Thoracic aorta (tissue), 2 donors: ENCODE measurements around the gene RFX1. TPM values are rescaled to one million over a fixed set of nuclear protein-coding genes. Genes with fewer than 3 reads are reported as not detected.
A peak's percentile ranks its signal among the peaks of the same experiment; 100 is the strongest.

ENCODE experiments used
- ATAC-seq: fragments of 150-250 bp; one replicate; pipeline ENCODE4 v1.8.0; 2017; ENCODE audit warnings: low read depth; ENCODE audit not compliant: insufficient number of reproducible peaks, low FRiP score
- DNase-seq: peaks from one replicate; pipeline ENCODE4 v3.0.0-alpha.2; 2020; ENCODE audit warnings: low spot score
- H3K27ac ChIP-seq, 2 donors: fragments of 200-600 bp; sonication (generic); 1 replicate in 1 of 2; 2 replicates in 1 of 2; pipeline ENCODE4 v1.5.1; 2016; ENCODE audit warnings: mild to moderate bottlenecking in 2 of 2, moderate library complexity in 2 of 2
- H3K27me3 ChIP-seq: fragments of 200-600 bp; sonication (generic); replicated peaks from 2 replicates; pipeline ENCODE4 v1.6.0; 2016; ENCODE audit warnings: mild to moderate bottlenecking; ENCODE audit not compliant: insufficient read depth
- H3K36me3 ChIP-seq: fragments of 200-600 bp; sonication (generic); one replicate; pipeline ENCODE4 v1.5.1; 2016
- H3K4me1 ChIP-seq, 2 donors: fragments of 200-600 bp; sonication (generic); 1 replicate in 1 of 2; 2 replicates in 1 of 2; pipeline versions ENCODE4 v1.5.1 to v1.6.0; 2016; ENCODE audit warnings: low read depth in 2 of 2, mild to moderate bottlenecking in 1 of 2; ENCODE audit not compliant: control insufficient read depth in 1 of 2
- H3K4me3 ChIP-seq: fragments of 200-600 bp; sonication (generic); 2 replicates; pipeline ENCODE4 v1.5.1; 2016; ENCODE audit warnings: mild to moderate bottlenecking
- H3K9me3 ChIP-seq: fragments of 200-600 bp; sonication (generic); 2 replicates; pipeline ENCODE4 v1.5.1; 2016
- total RNA-seq, 2 donors: library from RNA; depleted of rRNA; stranded (reverse); fragments of >200 nt; gene quantifications; one replicate each; pipeline versions ENCODE4 v1.1.0 to v1.2.3, GENCODE V29; 2016
- TF ChIP-seq, protein P1 (sequence below): fragments of 200-600 bp; sonication (generic); IDR thresholded peaks from one replicate; pipeline ENCODE4 v1.5.1; 2019; ENCODE audit warnings: antibody characterized with exemption

The RFX1 gene
- total RNA-seq, 2 donors from 2014 or later = 3.0 to 5.7 TPM

DNA sequence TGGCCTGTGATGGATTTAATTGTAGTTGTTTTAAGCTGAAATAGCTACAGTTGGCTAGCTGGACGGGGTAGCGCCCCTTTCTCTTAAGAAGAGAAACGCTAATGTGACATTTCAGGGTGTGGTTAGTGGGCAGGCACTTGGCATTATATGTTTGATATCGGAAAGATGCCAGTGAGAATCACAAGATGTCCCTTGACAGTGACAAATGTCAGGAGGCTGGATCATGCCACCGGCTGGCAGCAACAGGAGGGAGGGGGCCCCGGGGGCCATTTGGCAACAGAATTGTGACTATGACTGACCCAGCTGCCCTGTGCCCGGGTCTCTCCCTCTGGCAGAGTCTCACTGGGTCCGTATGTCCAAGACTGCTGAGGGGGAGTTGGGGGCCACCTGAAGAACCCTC, 49.1 kb downstream of the RFX1 start:
- ATAC-seq (no peak), DNase-seq (no peak)
- Histone ChIP-seq H3K36me3 (peaks cover 46% of the 10 kb centered on the region), H3K4me1 (peaks cover 0 to 13% of the 10 kb centered on the region in 2 donors), H3K4me3 (no peak overlapping the region), H3K27me3 (no peaks in the 10 kb centered on the region), H3K27ac (no peak overlapping the region), H3K9me3 (no peaks in the 10 kb centered on the region)
- TF ChIP-seq, protein P1, sequence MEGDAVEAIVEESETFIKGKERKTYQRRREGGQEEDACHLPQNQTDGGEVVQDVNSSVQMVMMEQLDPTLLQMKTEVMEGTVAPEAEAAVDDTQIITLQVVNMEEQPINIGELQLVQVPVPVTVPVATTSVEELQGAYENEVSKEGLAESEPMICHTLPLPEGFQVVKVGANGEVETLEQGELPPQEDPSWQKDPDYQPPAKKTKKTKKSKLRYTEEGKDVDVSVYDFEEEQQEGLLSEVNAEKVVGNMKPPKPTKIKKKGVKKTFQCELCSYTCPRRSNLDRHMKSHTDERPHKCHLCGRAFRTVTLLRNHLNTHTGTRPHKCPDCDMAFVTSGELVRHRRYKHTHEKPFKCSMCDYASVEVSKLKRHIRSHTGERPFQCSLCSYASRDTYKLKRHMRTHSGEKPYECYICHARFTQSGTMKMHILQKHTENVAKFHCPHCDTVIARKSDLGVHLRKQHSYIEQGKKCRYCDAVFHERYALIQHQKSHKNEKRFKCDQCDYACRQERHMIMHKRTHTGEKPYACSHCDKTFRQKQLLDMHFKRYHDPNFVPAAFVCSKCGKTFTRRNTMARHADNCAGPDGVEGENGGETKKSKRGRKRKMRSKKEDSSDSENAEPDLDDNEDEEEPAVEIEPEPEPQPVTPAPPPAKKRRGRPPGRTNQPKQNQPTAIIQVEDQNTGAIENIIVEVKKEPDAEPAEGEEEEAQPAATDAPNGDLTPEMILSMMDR = no peak

DNA sequence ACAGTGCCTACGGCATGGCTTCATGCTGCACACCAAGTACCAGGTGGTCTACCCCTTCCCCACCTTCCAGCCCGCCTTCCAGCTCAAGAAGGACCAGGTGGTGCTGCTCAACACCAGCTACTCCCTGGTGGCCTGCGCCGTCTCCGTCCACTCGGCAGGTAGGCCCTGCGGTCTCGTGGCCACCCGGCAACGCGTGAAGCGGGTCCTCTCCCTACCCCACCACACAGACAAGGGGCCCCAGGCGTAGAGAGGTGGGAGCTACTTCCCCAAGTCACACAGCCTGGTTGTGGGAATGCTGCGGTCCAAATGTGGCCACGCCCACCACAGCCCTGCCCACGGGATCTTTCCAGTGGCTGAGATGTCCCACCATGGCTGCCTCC, 49.8 kb downstream of the RFX1 start:
- H3K27me3 ChIP-seq = no peaks in the 10 kb centered on the region

DNA sequence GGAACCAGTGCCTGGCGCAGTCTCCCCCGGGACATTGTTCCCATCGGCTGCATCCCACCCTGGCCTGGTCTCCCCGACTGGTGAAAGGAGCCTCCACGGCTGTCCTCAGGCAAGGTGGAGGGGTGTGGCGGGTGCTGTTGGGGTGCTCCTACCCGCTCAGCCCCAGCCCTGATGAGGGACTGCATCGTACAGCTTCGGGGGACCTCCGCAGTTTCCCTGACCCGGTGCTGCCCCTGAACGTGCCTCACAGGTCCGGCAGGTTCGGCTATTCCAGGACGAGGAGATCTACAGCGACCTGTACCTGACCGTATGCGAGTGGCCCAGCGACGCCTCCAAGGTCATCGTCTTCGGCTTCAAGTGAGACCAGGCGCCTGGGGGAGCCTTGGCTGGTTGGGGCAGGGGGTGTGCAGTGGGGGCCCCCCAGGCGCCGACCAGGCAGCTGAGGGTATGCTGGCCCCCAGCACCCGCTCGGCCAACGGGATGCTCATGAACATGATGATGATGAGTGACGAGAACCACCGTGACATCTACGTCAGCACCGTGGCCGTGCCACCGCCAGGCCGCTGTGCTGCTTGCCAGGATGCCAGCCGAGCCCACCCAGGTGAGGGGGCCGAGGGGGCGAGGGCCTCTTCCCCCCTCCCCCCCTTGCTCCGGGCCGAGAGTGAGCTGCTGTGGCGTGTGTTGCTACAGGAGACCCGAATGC, 50.3 kb downstream of the RFX1 start:
- no peaks in the 10 kb centered on the region for H3K9me3 ChIP-seq
- no peak overlapping the region for H3K27ac ChIP-seq
- H3K4me3 ChIP-seq = no peak overlapping the region
- DNase-seq (no peak), ATAC-seq (no peak)
- peaks cover 0 to 13% of the 10 kb centered on the region in 2 donors for H3K4me1 ChIP-seq
- peaks cover 45% of the 10 kb centered on the region for H3K36me3 ChIP-seq
- H3K27me3 ChIP-seq = no peaks in the 10 kb centered on the region
- TF ChIP-seq, protein P1 = no peak

More for the DNA sequence above, 49.8 kb downstream of the RFX1 start:
- Histone ChIP-seq H3K36me3 (peaks cover 46% of the 10 kb centered on the region), H3K27ac (no peak overlapping the region), H3K9me3 (no peaks in the 10 kb centered on the region), H3K4me1 (peaks cover 0 to 13% of the 10 kb centered on the region in 2 donors), H3K4me3 (no peak overlapping the region)
- DNase-seq = no peak
- TF ChIP-seq, protein P1 = no peak
- ATAC-seq = no peak

DNA sequence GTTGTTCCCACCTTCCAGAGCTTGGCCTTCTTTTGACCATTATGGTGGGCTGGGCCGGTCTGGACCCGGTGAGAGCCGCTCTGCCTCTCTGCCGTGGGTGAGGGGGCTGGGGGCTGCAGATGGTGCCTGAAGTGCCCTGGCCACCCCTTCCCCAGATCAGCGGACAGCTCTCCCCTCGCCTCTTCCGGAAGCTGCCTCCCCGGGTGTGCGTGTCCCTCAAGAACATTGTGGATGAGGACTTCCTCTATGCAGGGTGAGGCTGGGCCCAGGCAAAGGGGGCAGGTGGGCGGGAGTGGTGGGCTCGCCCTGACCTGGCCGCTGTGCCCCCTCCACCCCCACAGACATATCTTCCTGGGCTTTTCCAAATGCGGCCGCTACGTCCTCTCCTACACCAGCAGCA, 51.9 kb downstream of the RFX1 start:
- Histone ChIP-seq H3K4me1 (peaks cover 0 to 13% of the 10 kb centered on the region in 2 donors), H3K9me3 (no peaks in the 10 kb centered on the region), H3K27ac (no peak overlapping the region), H3K27me3 (no peaks in the 10 kb centered on the region), H3K36me3 (peaks cover 30% of the 10 kb centered on the region), H3K4me3 (no peak overlapping the region)
- ATAC-seq (no peak), DNase-seq (no peak)
- TF ChIP-seq, protein P1 = no peak

DNA sequence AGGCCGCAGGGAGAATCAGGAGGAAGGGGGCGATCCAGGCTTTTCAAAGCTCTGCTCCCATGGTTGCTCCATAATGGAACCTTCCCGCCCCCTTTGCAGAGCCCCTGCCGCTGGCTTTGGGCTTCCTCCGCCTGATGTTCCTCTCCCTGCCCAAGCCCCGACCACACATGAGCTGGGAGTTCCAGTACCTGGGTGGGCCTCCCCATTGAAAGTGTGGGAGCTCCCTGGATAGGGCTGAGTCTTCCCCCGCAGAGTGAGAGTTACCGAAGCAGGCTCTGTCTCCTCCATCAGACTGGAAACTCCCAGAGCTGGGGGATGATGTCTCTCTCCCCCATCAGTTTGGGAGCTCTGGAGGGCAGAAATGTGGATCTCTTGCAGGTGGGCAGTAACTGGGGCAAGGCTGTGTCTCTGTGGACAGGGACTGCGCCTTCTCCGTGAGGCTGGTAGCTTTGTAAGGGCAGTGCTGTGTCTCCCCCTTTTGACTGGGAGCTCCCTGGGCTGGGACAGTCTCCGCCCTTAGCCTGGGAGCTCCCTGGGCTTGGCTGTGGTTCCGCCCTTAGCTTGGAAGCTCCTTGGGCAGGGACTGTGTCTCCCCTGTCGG, 53.1 kb downstream of the RFX1 start:
- no peaks in the 10 kb centered on the region for H3K27me3 ChIP-seq
- ATAC-seq (no peak), DNase-seq (no peak)
- peaks cover 0 to 13% of the 10 kb centered on the region in 2 donors for H3K4me1 ChIP-seq
- no peak overlapping the region for H3K27ac ChIP-seq
- peaks cover 21% of the 10 kb centered on the region for H3K36me3 ChIP-seq
- TF ChIP-seq, protein P1 = no peak
- H3K9me3 ChIP-seq = no peaks in the 10 kb centered on the region
- H3K4me3 ChIP-seq = peak overlapping the region; percentile 90
